HUES48 (cell line): ENCODE results near the gene RND2.

ENCODE experiments used
- H3K27ac ChIP-seq: one replicate; pipeline ENCODE4 v1.7.0; 2013; ENCODE audit warnings: low read depth, low read length, inconsistent platforms
- H3K27me3 ChIP-seq: 2 replicates; pipeline ENCODE4 v1.6.1; 2013; ENCODE audit warnings: mild to moderate bottlenecking, low read length; ENCODE audit not compliant: control insufficient read depth, insufficient read depth
- H3K36me3 ChIP-seq: 2 replicates; pipeline ENCODE4 v1.6.1; 2013; ENCODE audit warnings: low read length; ENCODE audit not compliant: control insufficient read depth, insufficient read depth
- H3K4me1 ChIP-seq: 2 replicates; pipeline ENCODE4 v1.6.1; 2013; ENCODE audit warnings: mild to moderate bottlenecking, low read length; ENCODE audit not compliant: control insufficient read depth, insufficient read depth
- H3K4me3 ChIP-seq: 2 replicates; pipeline ENCODE4 v1.5.1; 2013; ENCODE audit warnings: mild to moderate bottlenecking, low read depth, low read length
- H3K9ac ChIP-seq: 2 replicates; pipeline ENCODE4 v1.6.1; 2013; ENCODE audit warnings: mild to moderate bottlenecking, low read depth, low read length, moderate library complexity
- H3K9me3 ChIP-seq: 2 replicates; pipeline ENCODE4 v1.6.1; 2013; ENCODE audit warnings: low read length; ENCODE audit not compliant: control insufficient read depth, insufficient read depth

Gene RND2

DNA sequence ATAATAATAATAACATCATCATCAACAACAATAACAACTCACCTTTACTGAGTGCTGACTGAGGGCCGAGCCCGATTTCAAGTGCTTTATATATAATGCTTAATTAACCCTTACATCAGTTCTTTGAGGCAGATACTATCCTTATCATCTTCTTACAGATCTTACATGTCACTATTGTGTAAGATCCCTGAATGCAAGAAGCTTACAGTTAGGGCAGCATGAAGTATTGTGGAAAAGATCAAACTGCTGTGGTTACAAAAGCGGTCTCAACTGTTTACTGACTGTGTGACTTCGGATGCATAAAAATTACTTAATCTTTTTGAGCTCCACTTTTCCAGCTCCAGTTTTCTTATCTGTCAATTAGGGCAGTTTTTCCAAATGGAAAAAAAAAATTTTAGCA is 6.1 kb upstream of the RND2 start:
- H3K27me3 ChIP-seq: no peaks in the 10 kb centered on the region
- H3K9ac ChIP-seq: no peak overlapping the region
- H3K4me3 ChIP-seq: no peak overlapping the region
- no peak overlapping the region for H3K27ac ChIP-seq
- peaks cover 12% of the 10 kb centered on the region for H3K4me1 ChIP-seq
- no peaks in the 10 kb centered on the region for H3K9me3 ChIP-seq
- peaks cover 51% of the 10 kb centered on the region for H3K36me3 ChIP-seq

DNA sequence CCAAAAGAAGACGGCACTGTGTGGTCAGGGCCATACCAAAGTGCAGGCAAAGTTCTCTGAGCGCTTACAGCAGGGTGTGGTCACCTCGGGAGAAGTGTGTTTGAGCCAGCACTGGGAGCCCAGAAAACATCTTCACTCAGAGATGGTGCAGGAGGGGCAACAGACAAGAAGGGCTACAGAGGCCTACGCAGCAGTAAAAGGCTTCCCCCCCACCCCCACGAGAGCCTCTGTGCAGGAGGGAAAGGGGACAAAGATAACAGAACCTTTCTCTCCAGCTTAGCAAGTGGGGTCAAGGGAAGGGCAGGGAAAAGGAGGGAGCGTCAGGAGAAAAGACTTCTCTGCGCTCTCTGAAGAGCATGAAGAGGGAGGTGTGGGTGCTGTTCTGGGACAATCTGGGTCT is 5.6 kb upstream of the RND2 start:
- Histone ChIP-seq H3K4me1 (peaks cover 12% of the 10 kb centered on the region), H3K4me3 (peak overlapping the region; percentile 15; the same call in 1 of the 2 replicates), H3K27me3 (no peaks in the 10 kb centered on the region), H3K36me3 (peaks cover 50% of the 10 kb centered on the region), H3K9ac (no peak overlapping the region), H3K27ac (no peak overlapping the region), H3K9me3 (no peaks in the 10 kb centered on the region)

DNA sequence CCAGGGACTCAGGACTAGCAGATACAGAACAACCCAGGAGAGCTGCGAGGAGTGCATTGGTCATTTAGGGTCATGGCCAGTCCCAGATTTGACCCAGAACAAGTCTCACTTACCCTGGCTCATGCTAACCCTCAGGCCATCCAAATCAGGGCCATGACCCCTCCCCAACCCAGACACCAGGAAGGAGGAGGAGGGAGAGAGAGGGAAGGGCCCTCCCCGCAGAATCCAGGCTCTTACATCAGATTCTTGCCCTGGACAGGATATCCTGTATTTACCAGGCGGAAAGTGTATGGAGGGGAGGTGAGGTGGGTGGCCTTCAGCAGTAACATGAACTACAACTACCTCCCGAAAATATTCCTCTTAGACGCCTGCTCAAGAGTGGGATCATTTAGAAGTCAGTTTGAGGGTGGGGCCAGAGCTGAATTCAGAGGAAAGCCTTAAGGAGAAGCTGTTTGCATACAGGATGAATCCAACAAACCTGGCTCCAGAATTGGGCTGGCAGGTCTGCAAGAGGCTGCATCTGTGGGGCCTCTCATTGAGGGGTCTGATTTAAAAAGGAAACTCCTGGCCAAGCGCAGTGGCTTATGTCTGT is 4.9 kb upstream of the RND2 start:
- Histone ChIP-seq H3K9ac (no peak overlapping the region), H3K36me3 (peaks cover 44% of the 10 kb centered on the region), H3K9me3 (no peaks in the 10 kb centered on the region), H3K27me3 (no peaks in the 10 kb centered on the region), H3K4me3 (peak overlapping the region; percentile 29; the same call in 1 of the 2 replicates), H3K4me1 (peaks cover 12% of the 10 kb centered on the region), H3K27ac (peak overlapping the region; percentile 37)

DNA sequence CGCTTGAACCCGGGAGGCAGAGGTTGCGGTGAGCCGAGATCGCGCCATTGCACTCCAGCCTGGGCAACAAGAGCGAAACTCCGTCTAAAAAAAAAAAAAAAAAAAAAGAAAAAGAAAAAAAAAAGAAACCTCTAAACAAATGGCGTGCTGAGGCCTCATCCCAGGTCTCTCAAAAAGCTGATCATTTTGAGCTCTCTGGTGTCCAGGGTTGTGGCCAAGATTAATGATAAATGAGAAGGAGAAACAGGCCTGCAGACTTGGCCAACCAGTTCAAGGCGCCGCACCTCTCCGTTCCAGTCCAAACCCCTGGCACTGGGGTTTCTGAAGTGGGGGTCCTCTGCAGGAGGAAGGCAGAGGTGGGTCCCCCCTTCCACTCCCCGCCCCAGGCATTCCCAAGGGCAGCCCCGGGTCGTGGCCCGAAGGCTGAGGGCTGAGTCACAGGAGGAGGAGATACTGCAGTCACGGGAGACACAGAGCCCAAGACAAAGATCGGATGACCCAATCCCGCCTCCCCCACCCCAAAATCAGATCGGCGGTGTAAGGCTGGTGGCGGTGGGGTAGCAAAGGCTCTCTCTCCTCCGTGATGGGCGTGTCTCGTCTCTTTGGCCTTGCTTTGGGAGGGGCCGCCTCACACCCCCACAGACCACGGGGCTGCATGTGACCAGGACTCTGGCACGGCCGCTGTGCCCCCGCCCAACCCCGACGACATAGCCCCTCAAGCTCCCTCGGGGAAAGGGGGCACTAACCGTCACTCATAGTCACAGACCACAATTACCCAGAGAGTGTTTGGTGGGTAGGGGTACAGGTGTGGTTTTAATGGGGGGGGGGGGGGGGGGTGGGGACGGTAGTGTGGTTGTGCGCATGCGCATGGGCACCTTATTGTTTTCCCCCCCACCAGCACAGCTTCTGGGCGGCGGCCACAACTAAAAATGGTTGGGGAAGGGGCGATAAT is 4.0 kb upstream of the RND2 start:
- Histone ChIP-seq H3K27ac (peak overlapping the region; percentile 89), H3K4me3 (peak overlapping the region; percentile 91), H3K36me3 (peaks cover 34% of the 10 kb centered on the region), H3K4me1 (peaks cover 14% of the 10 kb centered on the region), H3K27me3 (no peaks in the 10 kb centered on the region), H3K9me3 (no peaks in the 10 kb centered on the region), H3K9ac (peak overlapping the region; percentile 75)

DNA sequence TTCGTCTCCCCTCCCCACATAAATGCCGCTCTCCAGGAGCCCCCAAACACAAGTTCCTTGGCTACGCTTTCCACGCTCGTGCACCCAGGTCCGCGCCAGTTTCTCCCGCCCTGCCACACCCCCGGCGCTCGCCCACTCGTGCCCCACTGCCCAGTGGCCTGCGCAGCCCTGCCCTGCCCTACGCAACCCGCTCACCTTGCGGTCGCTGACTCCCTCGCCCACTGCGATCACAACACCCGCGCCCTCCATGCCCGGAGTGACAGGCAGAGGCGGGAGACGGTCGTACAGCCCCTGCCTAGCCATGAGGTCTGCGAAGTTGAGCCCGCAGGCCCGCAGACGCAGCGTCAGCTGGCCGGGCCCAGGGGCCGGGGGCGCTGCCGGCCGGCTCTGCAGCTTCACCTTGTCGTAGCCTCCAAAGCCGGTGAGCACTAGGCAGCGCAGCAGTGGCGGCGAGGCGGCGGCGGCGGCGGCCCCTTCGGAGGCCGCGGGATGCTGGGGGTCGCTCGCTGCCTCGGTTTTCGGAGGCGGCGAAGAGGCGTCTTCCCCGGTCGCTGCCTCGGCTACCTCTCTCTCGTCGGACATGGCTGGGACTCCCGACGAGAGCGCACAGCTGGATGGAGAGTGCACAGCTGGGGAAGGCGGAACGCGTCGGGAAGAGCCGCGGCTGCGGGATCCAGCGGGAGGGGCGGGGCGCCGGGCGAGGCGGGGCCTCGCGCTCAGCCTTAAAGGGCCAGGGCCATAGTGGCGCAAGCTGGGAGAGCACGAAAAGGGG is 3.1 kb upstream of the RND2 start, which contains the start of gene VAT1:
TSS of gene VAT1 (minus strand) at position 645 of the 772 bp plus-strand sequence. CDS start at position 582, 63 bp downstream.
- Histone ChIP-seq H3K36me3 (peaks cover 29% of the 10 kb centered on the region), H3K27ac (peak within 1 kb of the TSS; percentile 89), H3K4me3 (peak within 1 kb of the TSS; percentile 91)

DNA sequence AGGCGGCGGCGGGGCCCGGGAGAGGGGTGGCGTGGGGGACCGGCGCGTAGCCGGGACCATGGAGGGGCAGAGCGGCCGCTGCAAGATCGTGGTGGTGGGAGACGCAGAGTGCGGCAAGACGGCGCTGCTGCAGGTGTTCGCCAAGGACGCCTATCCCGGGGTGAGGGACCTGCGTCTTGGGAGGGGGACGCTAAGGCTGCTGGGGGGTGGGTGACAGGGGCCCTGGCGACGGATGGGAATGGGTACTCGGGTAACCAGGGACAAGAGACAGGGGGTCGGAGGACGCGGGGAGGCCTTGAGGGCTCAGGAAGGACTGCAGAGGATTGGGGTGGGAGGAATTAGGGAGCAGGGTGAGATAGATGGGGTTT is 243 bp downstream of the RND2 start:
- Histone ChIP-seq H3K27ac (no peak overlapping the region), H3K9ac (no peak overlapping the region), H3K4me3 (peak overlapping the region; percentile 73), H3K9me3 (no peaks in the 10 kb centered on the region), H3K27me3 (no peaks in the 10 kb centered on the region), H3K36me3 (peaks cover 24% of the 10 kb centered on the region), H3K4me1 (peaks cover 22% of the 10 kb centered on the region)

More for the DNA sequence above, 3.1 kb upstream of the RND2 start, which contains the start of gene VAT1:
- Histone ChIP-seq H3K9me3 (no peaks in the 10 kb centered on the region), H3K4me1 (peaks cover 19% of the 10 kb centered on the region), H3K27me3 (no peaks in the 10 kb centered on the region), H3K9ac (peak within 1 kb of the TSS; percentile 75)

DNA sequence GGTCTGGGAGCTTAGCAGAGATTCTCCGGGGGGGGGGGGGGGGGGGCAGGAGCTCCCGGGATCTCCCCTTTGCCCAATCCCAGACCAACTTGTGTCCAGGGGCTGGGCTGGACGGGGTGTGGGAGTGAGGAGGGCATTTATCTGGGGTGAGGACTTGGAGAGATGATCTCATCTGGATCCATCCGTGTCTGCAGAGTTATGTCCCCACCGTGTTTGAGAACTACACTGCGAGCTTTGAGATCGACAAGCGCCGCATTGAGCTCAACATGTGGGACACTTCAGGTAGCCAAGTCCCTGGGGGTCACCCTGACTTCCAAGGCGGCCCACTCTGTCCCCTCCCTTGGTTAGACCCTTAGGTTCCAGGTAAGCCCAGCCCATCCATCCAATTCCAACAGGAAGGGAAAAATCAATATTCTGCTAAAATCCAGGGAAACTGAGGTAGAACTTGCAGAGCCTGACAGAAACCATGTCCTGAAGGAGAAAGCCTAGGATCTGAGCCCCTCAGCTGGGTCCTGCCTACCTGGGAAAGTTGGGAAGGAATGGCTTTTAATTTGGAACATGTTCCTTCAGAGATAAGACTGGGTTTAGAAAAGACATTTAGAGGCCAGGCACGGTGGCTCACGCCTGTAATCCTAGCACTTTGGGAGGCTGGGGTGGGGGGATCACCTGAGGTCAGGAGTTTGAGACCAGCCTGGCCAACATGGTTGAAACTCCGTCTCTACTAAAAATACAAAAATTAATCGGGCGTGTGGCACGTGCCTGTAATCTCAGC is 921 bp downstream of the RND2 start:
- H3K27ac ChIP-seq: no peak overlapping the region
- H3K4me1 ChIP-seq: peaks cover 20% of the 10 kb centered on the region
- H3K9ac ChIP-seq: no peak overlapping the region
- peaks cover 24% of the 10 kb centered on the region for H3K36me3 ChIP-seq
- H3K9me3 ChIP-seq: no peaks in the 10 kb centered on the region
- H3K4me3 ChIP-seq: peak overlapping the region; percentile 73
- no peaks in the 10 kb centered on the region for H3K27me3 ChIP-seq

DNA sequence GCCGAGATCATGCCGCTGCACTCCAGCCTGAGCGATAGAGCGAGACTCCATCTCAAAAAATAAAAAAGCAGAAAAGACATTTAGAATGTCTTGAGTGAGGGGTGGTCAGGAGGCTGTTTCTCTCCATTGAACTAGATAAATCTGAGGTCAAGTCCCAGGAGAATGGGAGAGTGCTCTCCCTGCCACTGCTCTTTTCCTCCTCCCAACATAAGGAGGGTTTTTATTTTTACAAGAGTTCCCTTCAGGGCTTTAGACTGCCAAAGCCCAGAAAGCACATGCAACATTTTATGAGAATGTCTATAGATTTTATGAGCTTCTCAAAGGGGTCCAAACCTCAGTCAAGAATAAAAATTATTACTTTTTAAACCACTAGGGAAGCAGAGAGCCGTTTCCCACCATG is 1.6 kb downstream of the RND2 start:
- 0 out of 2 replicates have a peak overlapping the region, but pooled peaks have one; percentile 18 for H3K4me3 ChIP-seq
- H3K27me3 ChIP-seq: no peaks in the 10 kb centered on the region
- H3K9ac ChIP-seq: no peak overlapping the region
- no peaks in the 10 kb centered on the region for H3K9me3 ChIP-seq
- H3K36me3 ChIP-seq: peaks cover 24% of the 10 kb centered on the region
- H3K4me1 ChIP-seq: peaks cover 26% of the 10 kb centered on the region
- H3K27ac ChIP-seq: peak overlapping the region; percentile 70

DNA sequence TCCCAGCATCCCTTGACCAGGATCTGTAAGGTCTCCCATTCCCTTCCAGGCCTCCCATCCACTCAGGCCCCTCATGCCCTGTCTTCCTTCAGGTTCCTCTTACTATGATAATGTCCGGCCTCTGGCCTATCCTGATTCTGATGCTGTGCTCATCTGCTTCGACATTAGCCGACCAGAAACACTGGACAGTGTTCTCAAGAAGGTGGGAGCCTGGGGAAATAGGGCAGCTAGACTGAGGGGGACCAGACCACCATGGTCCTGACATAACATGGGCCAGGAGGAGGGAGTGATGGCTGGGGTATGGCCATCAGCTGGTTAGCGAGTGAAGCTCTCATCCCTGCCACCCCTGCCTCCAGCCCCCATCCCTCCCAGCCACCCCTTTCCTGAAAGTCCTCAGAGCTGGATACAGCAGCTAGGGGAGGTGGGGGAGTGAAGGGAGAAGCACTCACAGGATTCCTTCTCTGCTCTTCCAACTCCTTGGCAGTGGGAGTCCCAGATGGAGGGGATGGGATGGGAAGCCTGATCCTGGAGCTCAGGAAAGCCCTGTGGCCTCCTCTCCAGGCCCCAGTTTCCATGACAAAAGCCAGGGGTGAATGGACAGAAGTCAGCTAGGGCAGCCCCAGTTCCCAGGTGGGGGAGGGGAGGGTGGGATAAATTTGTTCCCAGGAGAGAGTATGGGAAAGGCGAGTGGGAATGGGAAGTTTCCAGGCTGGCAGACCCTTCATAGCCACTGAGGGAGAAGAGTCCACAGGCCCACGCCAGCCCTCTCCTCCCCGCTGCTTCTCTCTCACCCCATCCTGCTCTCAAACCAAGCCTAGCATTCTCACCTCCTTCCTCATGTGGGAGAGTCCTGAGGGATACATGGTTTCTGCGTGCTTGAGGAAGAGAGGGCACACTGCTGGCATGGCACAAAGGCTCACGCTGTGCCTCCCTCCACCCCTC is 2.3 kb downstream of the RND2 start:
- no peaks in the 10 kb centered on the region for H3K27me3 ChIP-seq
- no peak overlapping the region for H3K9ac ChIP-seq
- peak overlapping the region; percentile 70 for H3K27ac ChIP-seq
- H3K9me3 ChIP-seq: no peaks in the 10 kb centered on the region
- peaks cover 24% of the 10 kb centered on the region for H3K36me3 ChIP-seq
- peaks cover 28% of the 10 kb centered on the region for H3K4me1 ChIP-seq
- H3K4me3 ChIP-seq: peak overlapping the region; percentile 18
